SK-N-SH (cell line): Measurements from ENCODE around the gene TBC1D20. TPM values are rescaled to one million over a fixed set of nuclear protein-coding genes. Genes with fewer than 3 reads are reported as not detected.

Source experiments
- CTCF ChIA-PET: fragments of 300-600, 350-600 bp; formaldehyde crosslinking; extraction: SDS; loops from one replicate; lab custom pipeline; 2021; lab: Yijun Ruan, JAX
- POLR2A ChIA-PET: fragments of 350-600 bp; sonication (Branson Sonifier 250); formaldehyde crosslinking; extraction: SDS; loops from one replicate; lab custom pipeline; 2020; ENCODE audit warnings: antibody characterized with exemption, inconsistent platforms; lab: Yijun Ruan, JAX
- DNase-seq: peaks from one replicate; pipeline ENCODE4 v3.0.0; 2012
- H2AFZ ChIP-seq: fragments of 200-600 bp; sonication (generic); 2 replicates; pipeline ENCODE4 v1.8.1; 2016; ENCODE audit warnings: antibody characterized with exemption, mild to moderate bottlenecking, low read depth
- H3F3A ChIP-seq: fragments of 200-600 bp; sonication (generic); replicated peaks from 2 replicates; pipeline ENCODE3; 2016; ENCODE audit warnings: antibody characterized with exemption, mild to moderate bottlenecking; ENCODE audit not compliant: insufficient read depth
- H3K27ac ChIP-seq, 2 experiments: fragments of 200-500 bp in 1 of 2; fragments of 200-600 bp in 1 of 2; sonication (Bioruptor generic) in 1 of 2; sonication (generic), shearing (Covaris generic) in 1 of 2; 2 replicates each; pipeline versions ENCODE4 v1.5.1 to v1.6.1; 2014 to 2016; ENCODE audit warnings: low read depth in 2 of 2, inconsistent platforms in 1 of 2, low read length in 1 of 2, mild to moderate bottlenecking in 1 of 2, mixed read lengths in 1 of 2
- H3K27me3 ChIP-seq: fragments of 200-600 bp; sonication (generic), shearing (Covaris generic); 2 replicates; pipeline ENCODE4 v1.6.1; 2016; ENCODE audit warnings: mixed run types; ENCODE audit not compliant: insufficient read depth
- H3K36me3 ChIP-seq, 2 experiments: fragments of 200-500 bp in 1 of 2; fragments of 200-600 bp in 1 of 2; sonication (Bioruptor generic) in 1 of 2; sonication (generic) in 1 of 2; replicated peaks in 1 of 2; 2 replicates each; pipeline versions ENCODE3 to v1.5.1; 2014 to 2016; ENCODE audit warnings: low read length in 1 of 2, mild to moderate bottlenecking in 1 of 2; ENCODE audit not compliant: insufficient read depth in 2 of 2, control insufficient read depth in 1 of 2
- H3K4me1 ChIP-seq, 2 experiments: fragments of 200-500 bp in 1 of 2; fragments of 200-600 bp in 1 of 2; sonication (Bioruptor generic) in 1 of 2; sonication (generic), shearing (Covaris generic) in 1 of 2; 2 replicates each; pipeline versions ENCODE4 v1.5.1 to v1.6.1; 2014 to 2016; ENCODE audit warnings: low read depth in 1 of 2, low read length in 1 of 2, mixed run types in 1 of 2; ENCODE audit not compliant: insufficient read depth in 2 of 2, control insufficient read depth in 1 of 2
- H3K4me2 ChIP-seq: fragments of 200-600 bp; sonication (generic), shearing (Covaris generic); 2 replicates; pipeline ENCODE4 v1.6.1; 2017; ENCODE audit warnings: mixed run types
- H3K4me3 ChIP-seq, 2 experiments: fragments of 200-500 bp in 1 of 2; fragments of 200-600 bp in 1 of 2; sonication (Bioruptor generic) in 1 of 2; sonication (generic), shearing (Covaris generic) in 1 of 2; 2 replicates each; pipeline versions ENCODE4 v1.5.1 to v1.8.1; 2014 to 2016; ENCODE audit warnings: low read depth in 2 of 2, inconsistent platforms in 1 of 2, low read length in 1 of 2, mild to moderate bottlenecking in 1 of 2, mixed read lengths in 1 of 2, moderate library complexity in 1 of 2
- H3K79me2 ChIP-seq: fragments of 200-600 bp; sonication (generic); 2 replicates; pipeline ENCODE4 v1.8.1; 2017; ENCODE audit warnings: mild to moderate bottlenecking; ENCODE audit not compliant: insufficient read depth
- H3K9ac ChIP-seq: fragments of 200-600 bp; sonication (generic); 2 replicates; pipeline ENCODE4 v1.6.1; 2017; ENCODE audit warnings: mixed run types
- H3K9me2 ChIP-seq: fragments of 200-600 bp; sonication (generic); 2 replicates; pipeline ENCODE4 v1.6.1; 2017; ENCODE audit warnings: mixed run types
- H3K9me3 ChIP-seq: fragments of 200-600 bp; sonication (generic); 2 replicates; pipeline ENCODE4 v1.6.1; 2017; ENCODE audit warnings: mixed run types, mild to moderate bottlenecking, moderate library complexity
- H4K20me1 ChIP-seq: fragments of 200-600 bp; sonication (generic); 2 replicates; pipeline ENCODE4 v1.6.1; 2017; ENCODE audit warnings: mild to moderate bottlenecking, mixed run types; ENCODE audit not compliant: insufficient read depth
- GATA2 ChIP-seq: sonication (generic); formaldehyde crosslinking; IDR thresholded peaks from 2 replicates; pipeline ENCODE4 v1.5.0; 2020; ENCODE audit warnings: mild to moderate bottlenecking, missing genetic modification reagents
- MEF2A ChIP-seq: IDR thresholded peaks from 2 replicates; pipeline ENCODE4 v1.4.0; 2012; ENCODE audit warnings: low read depth, borderline replicate concordance
- MXI1 ChIP-seq: IDR thresholded peaks from 2 replicates; pipeline ENCODE4 v1.6.1; 2012; ENCODE audit warnings: mild to moderate bottlenecking, low read depth, low read length, improper control_type of control experiment
- RCOR1 ChIP-seq: fragments of 150-350 bp; IDR thresholded peaks from 2 replicates; pipeline ENCODE4 v1.6.1; 2017; ENCODE audit warnings: antibody characterized with exemption, low read length
- RFX5 ChIP-seq: IDR thresholded peaks from 2 replicates; pipeline ENCODE4 v1.6.1; 2012; ENCODE audit warnings: mild to moderate bottlenecking, improper control_type of control experiment, low read length
- SIN3A ChIP-seq: IDR thresholded peaks from 2 replicates; pipeline ENCODE4 v1.6.1; 2012; ENCODE audit warnings: low read depth, mild to moderate bottlenecking, low read length, moderate library complexity, borderline replicate concordance
- SMC3 ChIP-seq: IDR thresholded peaks from 2 replicates; pipeline ENCODE4 v1.6.1; 2012; ENCODE audit warnings: low read depth, low read length, improper control_type of control experiment
- USF2 ChIP-seq: fragments of 150-350 bp; IDR thresholded peaks from 2 replicates; pipeline ENCODE4 v1.6.1; 2017; ENCODE audit warnings: antibody characterized with exemption, low read length, low read depth, borderline replicate concordance
- YY1 ChIP-seq: IDR thresholded peaks from 2 replicates; pipeline ENCODE4 v1.4.0; 2012; ENCODE audit warnings: low read depth, mild to moderate bottlenecking
- WGBS: methylation state at CpG from one replicate; pipeline ENCODE4 v1.1.6; 2017; ENCODE audit warnings: low lambda C conversion rate; 5-methylcytosine and 5-hydroxymethylcytosine counted together
- polyA plus RNA-seq, 3 experiments: library from polyadenylated mRNA; depleted of rRNA; stranded (reverse); fragments of >200 nt; gene quantifications; 2 replicates each; pipeline ENCODE4 v1.2.3, GENCODE V29; 2012
- TF ChIP-seq, protein P1 (sequence below): IDR thresholded peaks from 2 replicates; pipeline ENCODE4; 2012

TBC1D20 gene
- polyA plus RNA-seq, 1 of the 3 experiments (the other 2 are of a cell fraction) = 27.7 TPM

GRCh38 chr20:434221-434620 lies 28.1 kb downstream of the TBC1D20 start (continued):
- TF ChIP-seq USF2 = no peak

DNA sequence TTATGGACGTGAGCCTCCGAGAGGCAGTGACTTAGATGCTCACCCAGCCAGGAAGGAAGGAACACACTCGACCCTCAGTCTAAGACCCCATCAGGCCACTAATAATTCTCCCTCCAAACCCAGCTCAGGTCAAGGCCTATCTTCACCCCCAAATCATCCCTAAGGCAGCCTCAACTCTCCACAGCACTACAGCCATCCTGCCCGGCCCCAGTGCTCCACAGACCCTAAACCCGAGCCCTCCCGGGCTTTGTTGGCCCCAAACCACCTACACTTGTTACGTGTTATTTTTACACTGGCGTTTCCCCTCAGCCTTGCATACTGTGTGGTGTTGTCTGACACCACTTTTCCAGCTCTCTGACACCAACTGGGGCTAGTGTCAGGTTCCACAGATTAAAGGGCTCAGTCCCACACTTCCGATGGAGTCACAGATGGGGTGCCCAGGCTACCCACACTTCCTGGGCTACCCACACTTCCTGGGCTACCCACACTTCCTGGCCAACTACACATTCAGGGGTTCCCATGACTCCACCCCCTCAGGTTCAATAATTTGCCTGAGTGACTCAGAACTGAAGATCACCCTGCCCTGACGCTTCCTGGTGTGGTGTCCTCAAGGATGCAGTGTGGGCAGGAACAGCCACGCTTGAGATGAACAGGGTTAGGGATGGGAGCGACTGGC lies 28.9 kb downstream of the TBC1D20 start:
- Histone ChIP-seq H3K4me2 (no peak overlapping the region), H3K36me3 (peaks cover 23 to 70% of the 10 kb centered on the region in 2 experiments), H3K9me3 (no peaks in the 10 kb centered on the region), H3K79me2 (no peaks in the 10 kb centered on the region), H3K27me3 (no peaks in the 10 kb centered on the region), H3K9ac (no peak overlapping the region), H4K20me1 (peaks cover 3% of the 10 kb centered on the region; the same call in 1 of the 2 replicates), H3K27ac (no peak overlapping the region; a peak in 1 of 4 replicates), H3F3A (peaks cover 16% of the 10 kb centered on the region), H2AFZ (no peak overlapping the region), H3K4me3 (no peak overlapping the region), H3K4me1 (peaks cover 0 to 5% of the 10 kb centered on the region in 2 experiments; a peak in 1 of 4 replicates), H3K9me2 (no peaks in the 10 kb centered on the region)
- TF ChIP-seq RCOR1 (no peak), USF2 (no peak), YY1 (no peak), MEF2A (no peak), MXI1 (no peak), SMC3 (no peak), RFX5 (no peak), GATA2 (CRISPR knock-in tag) (no peak), SIN3A (no peak)
- TF ChIP-seq, protein P1, sequence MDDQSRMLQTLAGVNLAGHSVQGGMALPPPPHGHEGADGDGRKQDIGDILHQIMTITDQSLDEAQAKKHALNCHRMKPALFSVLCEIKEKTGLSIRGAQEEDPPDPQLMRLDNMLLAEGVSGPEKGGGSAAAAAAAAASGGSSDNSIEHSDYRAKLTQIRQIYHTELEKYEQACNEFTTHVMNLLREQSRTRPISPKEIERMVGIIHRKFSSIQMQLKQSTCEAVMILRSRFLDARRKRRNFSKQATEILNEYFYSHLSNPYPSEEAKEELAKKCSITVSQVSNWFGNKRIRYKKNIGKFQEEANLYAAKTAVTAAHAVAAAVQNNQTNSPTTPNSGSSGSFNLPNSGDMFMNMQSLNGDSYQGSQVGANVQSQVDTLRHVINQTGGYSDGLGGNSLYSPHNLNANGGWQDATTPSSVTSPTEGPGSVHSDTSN = no peak
- WGBS = 87% methylated on average over 12 of the region's 12 CpGs
- ChIA-PET CTCF (interaction anchor here (6.8 kb wide), 1 partner anchor 80 kb away, joined by 94 read pairs; no protein-coding TSS in a partner anchor), POLR2A (no interaction called here)
- no peak for DNase-seq
